ENCODE measurements around the gene EHF.
"Not testable (repeated sequence)": the region's sequence is repeated elsewhere in the genome, so short reads cannot be mapped to it uniquely, and the experiment has no call there.

EHF gene

GRCh38 chr11:34668583-34669053, 47.7 kb downstream of the EHF start:
- DNase-seq (ENCODE audit: low spot score) = no peak

- no peak for DNase-seq (ENCODE audit: low spot score)
These were observed 48.6 kb downstream of the EHF start for GRCh38 chr11:34669458-34669857.

GRCh38 chr11:34671117-34671516, 50.2 kb downstream of the EHF start:
- no peak for DNase-seq (ENCODE audit: low spot score)

- no peak for DNase-seq (ENCODE audit: low spot score)
These were observed 51.1 kb downstream of the EHF start for GRCh38 chr11:34671946-34672345.

GRCh38 chr11:34674038-34674437, 53.1 kb downstream of the EHF start:
- no peak for DNase-seq (ENCODE audit: low spot score)

GRCh38 chr11:34676227-34676626, 55.3 kb downstream of the EHF start:
- no peak for DNase-seq (ENCODE audit: low spot score)

- no peak for DNase-seq (ENCODE audit: low spot score)
These were observed 58.8 kb downstream of the EHF start for GRCh38 chr11:34679681-34680080.

GRCh38 chr11:34680206-34680605, 59.3 kb downstream of the EHF start:
- no peak for DNase-seq (ENCODE audit: low spot score)

GRCh38 chr11:34680918-34681586, 60.2 kb downstream of the EHF start:
- DNase-seq (ENCODE audit: low spot score) = peak; percentile 72

- DNase-seq (ENCODE audit: low spot score) = no peak
These were observed 61.9 kb downstream of the EHF start for GRCh38 chr11:34682825-34683224.

GRCh38 chr11:34683396-34683795, 62.5 kb downstream of the EHF start:
- no peak for DNase-seq (ENCODE audit: low spot score)

- DNase-seq (ENCODE audit: low spot score) = no peak
These were observed 65.0 kb downstream of the EHF start for GRCh38 chr11:34685864-34686263.

- not testable (repeated sequence) for DNase-seq (ENCODE audit: low spot score)
These were observed 71.4 kb downstream of the EHF start for GRCh38 chr11:34692299-34692698.

GRCh38 chr11:34696862-34697261, 76.0 kb downstream of the EHF start:
- DNase-seq (ENCODE audit: low spot score) = no peak

- no peak for DNase-seq (ENCODE audit: low spot score)
These were observed 86.0 kb downstream of the EHF start for GRCh38 chr11:34706709-34707461.

- DNase-seq (ENCODE audit: low spot score) = no peak
These were observed 86.6 kb downstream of the EHF start for GRCh38 chr11:34707462-34707840.

Measured in AG08395 (cell line).